ENCODE measurements around the gene CD38.

The CD38 gene

GRCh38 chr4:15781427-15782095 lies 3.4 kb downstream of the CD38 start:
- peak; percentile 54 for DNase-seq (ENCODE audit: extremely low read depth, insufficient read length)
- TF ChIP-seq CTCF (IDR thresholded peaks at IDR 0.05; ENCODE audit: insufficient read depth, low read length, poor library complexity, severe bottlenecking) = no peak
- Histone ChIP-seq H3K27me3 (replicated peaks; ENCODE audit: control insufficient read depth, insufficient read depth, low read length) (no peaks in the 10 kb centered on the region), H3K36me3 (ENCODE audit: control insufficient read depth, insufficient read depth, low read length) (no peaks in the 10 kb centered on the region; the same call in 1 of the 2 replicates), H3K4me3 (replicated peaks; ENCODE audit: low read depth, low read length) (no peak overlapping the region)

GRCh38 chr4:15783676-15784075 lies 5.5 kb downstream of the CD38 start:
- no peak for DNase-seq (ENCODE audit: extremely low read depth, insufficient read length)
- TF ChIP-seq CTCF (IDR thresholded peaks at IDR 0.05; ENCODE audit: insufficient read depth, low read length, poor library complexity, severe bottlenecking) = no peak
- Histone ChIP-seq H3K36me3 (ENCODE audit: control insufficient read depth, insufficient read depth, low read length) (no peaks in the 10 kb centered on the region; the same call in 1 of the 2 replicates), H3K4me3 (replicated peaks; ENCODE audit: low read depth, low read length) (no peak overlapping the region), H3K27me3 (replicated peaks; ENCODE audit: control insufficient read depth, insufficient read depth, low read length) (no peaks in the 10 kb centered on the region)

GRCh38 chr4:15784959-15785634 lies 7.0 kb downstream of the CD38 start:
- H3K36me3 ChIP-seq (ENCODE audit: control insufficient read depth, insufficient read depth, low read length) = no peaks in the 10 kb centered on the region; the same call in 1 of the 2 replicates
- TF ChIP-seq CTCF (IDR thresholded peaks at IDR 0.05; ENCODE audit: insufficient read depth, low read length, poor library complexity, severe bottlenecking) = no peak
- no peak for DNase-seq (ENCODE audit: extremely low read depth, insufficient read length)
- no peaks in the 10 kb centered on the region for H3K27me3 ChIP-seq (replicated peaks; ENCODE audit: control insufficient read depth, insufficient read depth, low read length)
- H3K4me3 ChIP-seq (replicated peaks; ENCODE audit: low read depth, low read length) = no peak overlapping the region

- Histone ChIP-seq H3K4me3 (replicated peaks; ENCODE audit: low read depth, low read length) (no peak overlapping the region), H3K27me3 (replicated peaks; ENCODE audit: control insufficient read depth, insufficient read depth, low read length) (no peaks in the 10 kb centered on the region), H3K36me3 (ENCODE audit: control insufficient read depth, insufficient read depth, low read length) (no peaks in the 10 kb centered on the region)
- no peak for DNase-seq (ENCODE audit: extremely low read depth, insufficient read length)
- no peak for TF ChIP-seq CTCF (IDR thresholded peaks at IDR 0.05; ENCODE audit: insufficient read depth, low read length, poor library complexity, severe bottlenecking)
Observed at GRCh38 chr4:15786743-15787142, 8.6 kb downstream of the CD38 start.

GRCh38 chr4:15792974-15793373 lies 14.8 kb downstream of the CD38 start:
- TF ChIP-seq CTCF (IDR thresholded peaks at IDR 0.05; ENCODE audit: insufficient read depth, low read length, poor library complexity, severe bottlenecking) = no peak
- Histone ChIP-seq H3K36me3 (ENCODE audit: control insufficient read depth, insufficient read depth, low read length) (no peaks in the 10 kb centered on the region), H3K27me3 (replicated peaks; ENCODE audit: control insufficient read depth, insufficient read depth, low read length) (no peaks in the 10 kb centered on the region; the same call in 1 of the 2 replicates), H3K4me3 (replicated peaks; ENCODE audit: low read depth, low read length) (no peak overlapping the region)
- DNase-seq (ENCODE audit: extremely low read depth, insufficient read length) = no peak
